GM12892 (cell line): ENCODE results near the gene MFSD2A.

Experiments used
- POLR2A ChIP-seq: IDR thresholded peaks from 2 replicates; pipeline ENCODE4 v1.6.1; 2011; ENCODE audit warnings: low read depth, low read length, control low read depth
- POLR2AphosphoS5 ChIP-seq: IDR thresholded peaks from 2 replicates; pipeline ENCODE4 v1.6.1; 2011; ENCODE audit warnings: low read depth, low read length, control low read depth

DNA sequence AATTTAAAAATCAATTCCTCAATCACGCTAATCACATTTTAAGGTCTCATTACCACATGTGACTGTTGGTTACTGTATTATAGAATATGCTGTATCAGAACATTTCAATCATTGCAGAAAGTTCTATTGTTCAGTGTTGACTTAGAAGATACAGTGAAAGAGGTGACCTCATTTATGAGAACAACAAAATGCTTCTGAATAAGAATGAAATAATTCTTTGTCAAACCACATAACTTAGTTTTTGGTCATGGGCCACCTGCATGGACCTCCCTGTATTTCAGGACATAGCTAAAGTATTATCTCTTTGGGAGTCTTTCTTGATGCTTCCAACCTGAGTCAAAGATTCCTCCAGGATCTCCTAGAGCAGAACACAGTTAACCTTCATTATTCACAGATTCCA is 22.3 kb downstream of the MFSD2A start:
- TF ChIP-seq POLR2A (no peak), POLR2AphosphoS5 (no peak)
